ENCODE data around the gene ANKFN1.
A peak's percentile ranks its signal among the peaks of the same experiment; 100 is the strongest.

Gene ANKFN1

GRCh38 chr17:56290802-56291118, 137.5 kb downstream of the ANKFN1 start:
- DNase-seq, result no peak

GRCh38 chr17:56291226-56291805, 138.0 kb downstream of the ANKFN1 start:
- DNase-seq, result no peak

- DNase-seq, result no peak
Measured at GRCh38 chr17:56292010-56292409, 138.7 kb downstream of the ANKFN1 start.

- no peak for DNase-seq
Measured at GRCh38 chr17:56292578-56292977, 139.3 kb downstream of the ANKFN1 start.

- DNase-seq, result peak; percentile 2
Measured at GRCh38 chr17:56297184-56297583, 143.9 kb downstream of the ANKFN1 start.

- DNase-seq, result no peak
Measured at GRCh38 chr17:56298846-56299245, 145.6 kb downstream of the ANKFN1 start.

GRCh38 chr17:56300144-56300543, 146.9 kb downstream of the ANKFN1 start:
- no peak for DNase-seq

- DNase-seq, result no peak
Measured at GRCh38 chr17:56305007-56305406, 151.7 kb downstream of the ANKFN1 start.

GRCh38 chr17:56309897-56310296, 156.6 kb downstream of the ANKFN1 start:
- DNase-seq, result no peak

- DNase-seq, result no peak
Measured at GRCh38 chr17:56310782-56311181, 157.5 kb downstream of the ANKFN1 start.

- no peak for DNase-seq
Measured at GRCh38 chr17:56313201-56313600, 159.9 kb downstream of the ANKFN1 start.

GRCh38 chr17:56314026-56314425, 160.8 kb downstream of the ANKFN1 start:
- no peak for DNase-seq

GRCh38 chr17:56314984-56315602, 161.8 kb downstream of the ANKFN1 start:
- DNase-seq, result no peak

GRCh38 chr17:56316604-56317003, 163.3 kb downstream of the ANKFN1 start:
- DNase-seq, result no peak

- DNase-seq, result no peak
Measured at GRCh38 chr17:56317351-56318208, 164.3 kb downstream of the ANKFN1 start.

GRCh38 chr17:56319531-56319930, 166.3 kb downstream of the ANKFN1 start:
- DNase-seq, result peak; percentile 10

GRCh38 chr17:56320443-56320842, 167.2 kb downstream of the ANKFN1 start:
- no peak for DNase-seq

GRCh38 chr17:56322991-56323390, 169.7 kb downstream of the ANKFN1 start:
- DNase-seq, result no peak

- no peak for DNase-seq
Measured at GRCh38 chr17:56324676-56325075, 171.4 kb downstream of the ANKFN1 start.

- DNase-seq, result no peak
Measured at GRCh38 chr17:56325313-56326000, 172.2 kb downstream of the ANKFN1 start.

GRCh38 chr17:56326001-56326359, 172.7 kb downstream of the ANKFN1 start:
- no peak for DNase-seq

GRCh38 chr17:56347639-56348038, 194.4 kb downstream of the ANKFN1 start:
- no peak for DNase-seq

GRCh38 chr17:56350592-56350991, 197.3 kb downstream of the ANKFN1 start:
- DNase-seq, result no peak

- no peak for DNase-seq
Measured at GRCh38 chr17:56351675-56352074, 198.4 kb downstream of the ANKFN1 start.

Measured in CD4-positive, alpha-beta T cell treated with Interleukin-12 subunit alpha and Interleukin-12 subunit beta, for 1 hour (primary cell).